GM12892 (cell line): ENCODE data around the gene AK9.

ENCODE experiments used
- POLR2A ChIP-seq: IDR thresholded peaks from 2 replicates; pipeline ENCODE4 v1.6.1; 2011; ENCODE audit warnings: low read depth, low read length, control low read depth
- TAF1 ChIP-seq: IDR thresholded peaks from 2 replicates; pipeline ENCODE4 v1.6.1; 2011; ENCODE audit warnings: low read depth, mild to moderate bottlenecking, control low read depth, low read length, borderline replicate concordance

GRCh38 chr6:109609737-109610136, 81.3 kb downstream of the AK9 start:
- TF ChIP-seq POLR2A, result no peak
- no peak for TF ChIP-seq TAF1
